ENCODE data around the gene SNX14.

- TF ChIP-seq POLR2AphosphoS5 (IDR thresholded peaks at IDR 0.05; ENCODE audit: low read depth, low read length) (no peak), REST (IDR thresholded peaks at IDR 0.05; ENCODE audit: insufficient read depth in 1 of 2, low read depth in 2 of 2, low read length in 2 of 2) (no peak), SIN3A (IDR thresholded peaks at IDR 0.05; ENCODE audit: borderline replicate concordance, insufficient read depth, low read length) (no peak)
Observed at GRCh38 chr6:85552652-85553051, 41.0 kb downstream of the SNX14 start.

Data from PFSK-1 (cell line).